Tibial artery (tissue), 4 donors: Measurements from ENCODE around the gene GAN.

Experiments used
- DNase-seq, 2 donors: peaks; one replicate each; pipeline ENCODE4 v3.0.0-alpha.2; 2019
- H3K27ac ChIP-seq, 2 donors: fragments of 200-600 bp; sonication (generic) in 1 of 2; 1 replicate in 1 of 2; 2 replicates in 1 of 2; pipeline ENCODE4 v1.5.1; 2018 to 2019; ENCODE audit warnings: mild to moderate bottlenecking in 1 of 2
- H3K27me3 ChIP-seq, 2 donors: fragments of 200-600 bp; sonication (generic) in 1 of 2; one replicate each; pipeline versions ENCODE4 v1.5.1 to v1.6.0; 2016 to 2019
- H3K36me3 ChIP-seq, 3 donors: fragments of 200-600 bp; sonication (generic) in 2 of 3; one replicate each; pipeline ENCODE4 v1.5.1; 2016 to 2019; ENCODE audit warnings: mild to moderate bottlenecking in 2 of 3
- H3K4me1 ChIP-seq, 4 donors: fragments of 200-600 bp; sonication (generic) in 2 of 4; 1 replicate in 3 of 4; 2 replicates in 1 of 4; pipeline ENCODE4 v1.5.1; 2016 to 2019
- H3K4me3 ChIP-seq, 2 donors: fragments of 200-600 bp; sonication (generic) in 1 of 2; 1 replicate in 1 of 2; 2 replicates in 1 of 2; pipeline ENCODE4 v1.5.1; 2018 to 2019; ENCODE audit warnings: mild to moderate bottlenecking in 2 of 2
- H3K9me3 ChIP-seq, 3 donors: fragments of 200-600 bp; sonication (generic) in 1 of 3; one replicate each; pipeline ENCODE4 v1.5.1; 2016 to 2019
- intact Hi-C: fragments of 100-400 bp; cut with DNase I; formaldehyde crosslinking; loops from one replicate; pipeline ENCODE4 v1.15.0; 2023; ENCODE audit warnings: low total_unique reads
- TF ChIP-seq, protein P1 (sequence below), 2 experiments: fragments of 200-600 bp in 1 of 2; fragments of 450-650 bp in 1 of 2; IDR thresholded peaks; one replicate each; pipeline ENCODE4 v1.5.1; 2017 to 2019; ENCODE audit warnings: antibody characterized with exemption in 2 of 2, mild to moderate bottlenecking in 1 of 2, moderate library complexity in 1 of 2

GAN gene

DNA sequence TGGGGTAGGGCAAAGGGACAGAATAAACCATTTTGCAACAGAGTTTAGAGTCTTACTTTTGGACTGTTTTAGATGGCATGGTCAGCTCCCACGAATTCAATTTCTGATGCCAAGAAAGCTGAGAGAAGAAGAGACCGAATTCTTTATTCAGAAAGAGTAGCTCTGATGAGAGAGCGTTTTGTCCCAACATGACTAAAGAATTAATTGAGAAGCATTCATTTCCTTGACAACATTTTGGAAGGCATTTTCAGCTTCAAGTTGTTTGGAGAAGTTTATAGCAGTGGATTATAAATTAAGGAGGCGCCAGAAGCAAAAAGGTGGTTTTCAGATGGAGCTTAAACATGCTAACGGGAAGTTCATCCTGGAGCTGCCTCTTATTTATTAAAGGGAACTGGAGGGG, 12.2 kb downstream of the GAN start:
- no peak overlapping the region for H3K4me3 ChIP-seq
- intact Hi-C loops: no loop called here
- no peak for DNase-seq
- no peaks in the 10 kb centered on the region for H3K36me3 ChIP-seq
- no peaks in the 10 kb centered on the region for H3K27me3 ChIP-seq
- peaks cover 0 to 3% (median 0%) of the 10 kb centered on the region in 4 donors for H3K4me1 ChIP-seq
- no peaks in the 10 kb centered on the region for H3K9me3 ChIP-seq
- H3K27ac ChIP-seq: no peak overlapping the region
- TF ChIP-seq, protein P1, sequence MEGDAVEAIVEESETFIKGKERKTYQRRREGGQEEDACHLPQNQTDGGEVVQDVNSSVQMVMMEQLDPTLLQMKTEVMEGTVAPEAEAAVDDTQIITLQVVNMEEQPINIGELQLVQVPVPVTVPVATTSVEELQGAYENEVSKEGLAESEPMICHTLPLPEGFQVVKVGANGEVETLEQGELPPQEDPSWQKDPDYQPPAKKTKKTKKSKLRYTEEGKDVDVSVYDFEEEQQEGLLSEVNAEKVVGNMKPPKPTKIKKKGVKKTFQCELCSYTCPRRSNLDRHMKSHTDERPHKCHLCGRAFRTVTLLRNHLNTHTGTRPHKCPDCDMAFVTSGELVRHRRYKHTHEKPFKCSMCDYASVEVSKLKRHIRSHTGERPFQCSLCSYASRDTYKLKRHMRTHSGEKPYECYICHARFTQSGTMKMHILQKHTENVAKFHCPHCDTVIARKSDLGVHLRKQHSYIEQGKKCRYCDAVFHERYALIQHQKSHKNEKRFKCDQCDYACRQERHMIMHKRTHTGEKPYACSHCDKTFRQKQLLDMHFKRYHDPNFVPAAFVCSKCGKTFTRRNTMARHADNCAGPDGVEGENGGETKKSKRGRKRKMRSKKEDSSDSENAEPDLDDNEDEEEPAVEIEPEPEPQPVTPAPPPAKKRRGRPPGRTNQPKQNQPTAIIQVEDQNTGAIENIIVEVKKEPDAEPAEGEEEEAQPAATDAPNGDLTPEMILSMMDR (IDR thresholded peaks at IDR 0.05): no peak

DNA sequence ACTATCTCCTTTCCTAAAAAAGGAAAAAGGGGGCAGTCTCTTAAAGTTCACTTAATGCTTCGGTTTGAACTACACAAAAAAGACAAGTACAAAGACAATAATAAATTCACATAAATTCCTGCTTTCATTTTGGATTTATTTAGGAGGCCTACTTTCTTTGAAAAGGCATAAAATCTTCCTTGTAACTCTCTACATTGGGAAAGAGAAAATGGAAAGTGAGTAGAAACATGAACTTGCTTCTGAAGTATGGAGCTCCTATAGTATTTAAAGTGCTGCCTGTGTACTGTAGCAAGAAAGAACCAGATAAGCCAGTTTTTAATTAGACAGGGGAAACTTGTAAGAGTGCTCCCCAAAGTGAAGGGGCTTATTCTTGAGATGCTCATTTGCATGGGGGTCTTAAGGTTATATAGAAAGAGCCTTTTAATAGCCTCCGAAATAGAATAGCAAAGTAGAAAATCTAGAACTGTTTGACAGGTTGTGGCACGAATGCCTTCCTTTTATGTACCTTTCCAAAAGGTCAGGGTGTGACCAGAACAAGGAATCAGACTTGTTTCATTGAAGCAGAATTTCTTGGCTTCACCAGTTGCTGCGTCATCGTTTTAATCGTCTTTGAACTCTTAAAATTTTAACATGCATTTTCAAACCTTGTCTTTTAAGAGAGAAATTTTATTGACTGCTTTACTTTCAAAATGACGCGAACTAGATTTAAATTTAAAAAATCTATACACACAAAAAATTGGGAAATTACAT, 12.9 kb downstream of the GAN start:
- TF ChIP-seq, protein P1 (IDR thresholded peaks at IDR 0.05): no peak
- peaks cover 0 to 4% (median 0%) of the 10 kb centered on the region in 3 donors for H3K36me3 ChIP-seq
- no peak overlapping the region for H3K27ac ChIP-seq
- intact Hi-C loops: no loop called here
- peaks cover 0 to 3% (median 0%) of the 10 kb centered on the region in 4 donors for H3K4me1 ChIP-seq
- DNase-seq: no peak
- no peak overlapping the region for H3K4me3 ChIP-seq
- no peaks in the 10 kb centered on the region for H3K27me3 ChIP-seq
- H3K9me3 ChIP-seq: no peaks in the 10 kb centered on the region

DNA sequence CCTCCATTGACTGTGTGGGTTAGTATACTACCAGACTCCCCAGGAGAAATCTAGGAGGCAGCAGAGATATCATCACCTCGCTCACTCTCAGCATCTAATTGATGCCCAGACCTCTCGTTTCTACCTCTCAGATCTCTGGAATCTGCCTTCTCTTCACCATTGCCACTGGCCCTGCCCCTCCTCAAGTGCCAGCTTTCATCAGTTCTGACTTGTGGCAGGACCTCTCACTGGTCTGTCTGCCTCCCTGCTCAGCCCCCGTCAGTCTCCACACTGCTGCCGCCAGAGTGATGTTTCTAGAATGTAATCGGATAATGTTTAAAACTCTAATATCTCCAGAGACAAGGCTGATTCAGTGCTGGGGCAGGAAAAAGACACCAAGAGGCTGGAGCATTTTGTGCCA, 15.2 kb downstream of the GAN start:
- Histone ChIP-seq H3K27ac (no peak overlapping the region), H3K36me3 (peaks cover 0 to 4% (median 0%) of the 10 kb centered on the region in 3 donors), H3K4me1 (peaks cover 0 to 3% (median 0%) of the 10 kb centered on the region in 4 donors), H3K27me3 (no peaks in the 10 kb centered on the region), H3K9me3 (no peaks in the 10 kb centered on the region), H3K4me3 (no peak overlapping the region)
- intact Hi-C loops: no loop called here
- TF ChIP-seq, protein P1 (IDR thresholded peaks at IDR 0.05): no peak
- no peak for DNase-seq

DNA sequence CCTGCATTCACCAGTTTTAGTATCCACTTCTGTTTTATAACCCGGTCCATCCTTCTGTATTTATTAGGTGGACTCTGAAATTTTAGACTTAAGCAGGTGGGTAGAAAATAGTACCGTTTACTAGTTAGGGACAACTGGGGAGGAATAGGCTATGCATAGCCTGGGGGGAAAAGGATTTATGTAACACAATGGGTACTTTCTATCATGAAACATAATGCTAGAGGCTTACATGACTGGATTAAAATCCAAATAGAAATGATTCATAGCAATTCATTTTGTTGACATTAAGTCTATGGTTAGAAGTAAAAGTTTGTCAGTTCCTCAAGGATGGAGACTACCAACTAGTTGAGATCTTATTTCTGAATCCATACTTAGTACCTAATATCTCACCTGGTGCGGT, 18.6 kb downstream of the GAN start:
- TF ChIP-seq, protein P1 (IDR thresholded peaks at IDR 0.05): no peak
- DNase-seq: no peak
- Histone ChIP-seq H3K36me3 (peaks cover 0 to 4% (median 0%) of the 10 kb centered on the region in 3 donors), H3K4me1 (peaks cover 0 to 3% (median 0%) of the 10 kb centered on the region in 4 donors), H3K4me3 (no peak overlapping the region), H3K9me3 (no peaks in the 10 kb centered on the region), H3K27me3 (no peaks in the 10 kb centered on the region), H3K27ac (no peak overlapping the region)
- intact Hi-C loops: no loop called here

DNA sequence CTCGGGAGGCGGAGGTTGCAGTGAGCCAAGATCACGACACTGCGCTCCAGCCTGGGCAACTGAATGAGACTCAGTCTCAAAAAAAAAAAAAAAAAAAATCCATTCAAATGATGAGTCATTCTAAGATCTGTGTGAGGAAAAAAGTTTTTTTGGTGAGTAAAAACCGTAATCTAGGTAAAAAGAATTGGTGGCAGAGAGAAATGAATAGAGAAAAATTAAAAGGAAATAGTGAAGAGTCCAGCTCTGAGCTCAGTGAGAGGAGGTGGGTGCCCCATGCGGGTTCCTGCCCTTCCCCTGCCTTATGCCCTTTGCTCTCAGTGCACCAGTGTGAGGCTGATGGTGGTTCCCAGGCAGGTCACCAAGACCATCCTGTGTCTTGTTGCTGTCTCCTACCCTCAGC, 20.9 kb downstream of the GAN start:
- intact Hi-C loops: no loop called here
- H3K4me3 ChIP-seq: no peak overlapping the region
- H3K4me1 ChIP-seq: no peaks in the 10 kb centered on the region

More for the DNA sequence above, 20.9 kb downstream of the GAN start:
- TF ChIP-seq, protein P1 (IDR thresholded peaks at IDR 0.05): no peak
- H3K36me3 ChIP-seq: peaks cover 0 to 4% (median 0%) of the 10 kb centered on the region in 3 donors
- H3K9me3 ChIP-seq: no peaks in the 10 kb centered on the region
- no peak for DNase-seq
- no peaks in the 10 kb centered on the region for H3K27me3 ChIP-seq
- H3K27ac ChIP-seq: no peak overlapping the region
